Cardiac fibroblast (primary cell): Measurements from ENCODE around the gene THAP7.
"Not testable (repeated sequence)": the region's sequence is repeated elsewhere in the genome, so short reads cannot be mapped to it uniquely, and the experiment has no call there.

Experiments used
- DNase-seq, 2 donors: peaks; one replicate each; pipeline versions ENCODE4 v3.0.0 to v3.0.0-alpha.2; 2010; ENCODE audit warnings: low read depth in 2 of 2
- H3K4me3 ChIP-seq, 2 donors: replicated peaks in 1 of 2; 1 replicate in 1 of 2; 2 replicates in 1 of 2; pipeline ENCODE4 v1.5.1; 2011; ENCODE audit warnings: low read depth in 2 of 2, low read length in 2 of 2, mild to moderate bottlenecking in 2 of 2, moderate library complexity in 1 of 2
- TF ChIP-seq, protein P1 (sequence below): IDR thresholded peaks from one replicate; pipeline ENCODE4 v1.5.1; 2011; ENCODE audit warnings: low read depth, mild to moderate bottlenecking, low read length, inconsistent platforms

THAP7 gene

GRCh38 chr22:21001601-21002325 lies at the start of gene THAP7:
Gene THAP7 (minus strand): TSS chr22:21002118. CDS start chr22:21001911, 207 bp downstream.
- TF ChIP-seq, protein P1, sequence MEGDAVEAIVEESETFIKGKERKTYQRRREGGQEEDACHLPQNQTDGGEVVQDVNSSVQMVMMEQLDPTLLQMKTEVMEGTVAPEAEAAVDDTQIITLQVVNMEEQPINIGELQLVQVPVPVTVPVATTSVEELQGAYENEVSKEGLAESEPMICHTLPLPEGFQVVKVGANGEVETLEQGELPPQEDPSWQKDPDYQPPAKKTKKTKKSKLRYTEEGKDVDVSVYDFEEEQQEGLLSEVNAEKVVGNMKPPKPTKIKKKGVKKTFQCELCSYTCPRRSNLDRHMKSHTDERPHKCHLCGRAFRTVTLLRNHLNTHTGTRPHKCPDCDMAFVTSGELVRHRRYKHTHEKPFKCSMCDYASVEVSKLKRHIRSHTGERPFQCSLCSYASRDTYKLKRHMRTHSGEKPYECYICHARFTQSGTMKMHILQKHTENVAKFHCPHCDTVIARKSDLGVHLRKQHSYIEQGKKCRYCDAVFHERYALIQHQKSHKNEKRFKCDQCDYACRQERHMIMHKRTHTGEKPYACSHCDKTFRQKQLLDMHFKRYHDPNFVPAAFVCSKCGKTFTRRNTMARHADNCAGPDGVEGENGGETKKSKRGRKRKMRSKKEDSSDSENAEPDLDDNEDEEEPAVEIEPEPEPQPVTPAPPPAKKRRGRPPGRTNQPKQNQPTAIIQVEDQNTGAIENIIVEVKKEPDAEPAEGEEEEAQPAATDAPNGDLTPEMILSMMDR, result no peak
- peak within 1 kb of the TSS; percentile 80 to 84 for H3K4me3 ChIP-seq
- DNase-seq, result peak; percentile 96

- TF ChIP-seq, protein P1, result no peak
- no peak for DNase-seq
- no peak overlapping the region for H3K4me3 ChIP-seq
Measured at GRCh38 chr22:21051145-21051830, 49.4 kb upstream of the THAP7 start.

DNA sequence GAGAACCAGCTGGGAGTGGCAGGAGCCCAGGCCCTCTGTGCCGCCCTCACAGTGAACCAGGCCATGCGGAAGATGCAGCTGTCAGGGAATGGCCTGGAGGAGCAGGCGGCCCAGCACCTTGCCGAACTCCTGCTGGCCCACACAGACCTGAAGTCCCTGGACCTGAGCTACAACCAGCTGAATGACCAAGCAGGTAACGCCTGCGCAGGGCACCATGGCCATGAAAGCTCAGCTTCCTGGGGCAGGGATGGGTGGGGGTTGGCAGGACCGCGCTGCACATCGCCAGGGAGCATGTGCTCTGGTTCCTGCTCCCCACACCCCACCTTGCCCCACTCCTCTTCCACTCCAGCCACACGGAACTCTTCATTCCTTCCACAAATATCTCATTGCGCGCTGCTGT lies 47.0 kb upstream of the THAP7 start:
- H3K4me3 ChIP-seq, DNase-seq: not testable (repeated sequence)

- H3K4me3 ChIP-seq, DNase-seq: not testable (repeated sequence)
Measured at GRCh38 chr22:21048448-21048847, 46.5 kb upstream of the THAP7 start.

DNA sequence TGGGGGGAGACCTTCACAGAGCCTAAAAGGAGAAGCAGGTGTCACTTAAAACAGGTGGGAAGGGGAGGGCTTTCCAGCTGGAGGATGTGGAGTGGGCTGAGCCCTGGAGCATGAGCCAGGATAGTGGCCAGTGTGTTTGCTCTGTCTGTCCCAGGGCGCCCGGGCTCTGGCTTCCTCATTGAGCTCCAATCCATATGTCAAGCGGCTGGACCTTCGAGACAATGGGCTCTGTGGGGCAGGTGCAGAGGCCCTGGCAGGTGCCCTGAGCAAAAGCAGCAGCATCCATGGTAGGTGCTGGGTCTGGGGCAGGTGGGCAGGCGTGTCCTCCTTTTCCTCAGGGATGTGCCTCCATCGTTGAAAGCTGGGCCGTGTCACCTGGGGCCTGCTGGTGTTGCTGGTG lies 45.8 kb upstream of the THAP7 start:
- H3K4me3 ChIP-seq, result no peak overlapping the region
- no peak for DNase-seq
- TF ChIP-seq, protein P1, result no peak

DNA sequence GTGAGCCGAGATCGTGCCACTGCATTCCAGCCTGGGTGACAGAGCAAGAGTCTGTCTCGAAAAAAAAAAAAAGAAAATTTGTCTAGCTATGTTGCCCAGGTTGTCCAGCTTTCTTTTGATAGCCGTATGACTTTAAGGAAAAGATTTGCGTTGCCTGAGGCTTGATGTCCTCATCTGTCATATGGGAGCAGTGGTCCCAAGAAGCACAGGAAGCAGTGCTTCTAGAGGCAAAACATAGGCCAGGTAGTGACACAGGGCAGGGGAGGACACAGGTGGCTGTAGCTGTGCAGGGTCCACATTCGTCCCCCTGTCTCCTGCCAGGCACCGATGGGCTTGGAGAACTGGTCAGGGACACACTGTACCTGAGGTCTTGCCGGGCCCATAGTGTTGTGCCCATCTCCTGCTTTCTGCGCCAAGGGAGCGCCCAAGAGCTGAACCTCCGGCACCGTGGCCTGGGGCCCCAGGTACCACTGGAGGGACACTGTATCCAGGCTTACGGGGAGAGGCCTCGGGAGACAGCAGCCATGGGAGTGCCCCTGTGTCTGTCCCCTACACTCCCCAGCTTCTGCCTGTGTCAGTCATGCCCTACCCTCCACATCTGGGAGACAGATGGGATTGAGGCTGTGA lies 45.2 kb upstream of the THAP7 start:
- TF ChIP-seq, protein P1, result no peak
- no peak for DNase-seq
- no peak overlapping the region for H3K4me3 ChIP-seq

- peak; percentile 93 to 95 for DNase-seq
- TF ChIP-seq, protein P1, result no peak
- H3K4me3 ChIP-seq, result peak within 1 kb of the TSS; percentile 44 to 49
Measured at GRCh38 chr22:21045585-21046294, 43.8 kb upstream of the THAP7 start, which contains the start of gene LRRC74B. Gene LRRC74B (plus strand): TSS chr22:21045946. CDS start chr22:21045987, 41 bp downstream.
